Lower leg skin (tissue), 3 donors: ENCODE data around the gene SMAP1.

Experiments
- CTCF ChIP-seq, 3 donors: fragments of 450-650 bp; IDR thresholded peaks; one replicate each; pipeline ENCODE4 v1.5.1; 2016; ENCODE audit warnings: antibody characterized with exemption in 3 of 3, mild to moderate bottlenecking in 3 of 3, moderate library complexity in 2 of 3
- POLR2A ChIP-seq, 2 donors: fragments of 450-650 bp; IDR thresholded peaks; one replicate each; pipeline ENCODE4 v1.6.1; 2016 to 2017; ENCODE audit warnings: antibody characterized with exemption in 2 of 2, mild to moderate bottlenecking in 1 of 2, moderate library complexity in 1 of 2

GRCh38 chr6:70675822-70676221 is 8.1 kb downstream of the SMAP1 start:
- TF ChIP-seq CTCF (IDR thresholded peaks at IDR 0.05) (no peak), POLR2A (IDR thresholded peaks at IDR 0.05) (no peak)
